Stomach smooth muscle (tissue), 2 donors: ENCODE measurements around the gene FAM3A.
A peak's percentile ranks its signal among the peaks of the same experiment; 100 is the strongest.

Source experiments
- H3K27ac ChIP-seq: one replicate; pipeline ENCODE4 v1.7.0; 2013; ENCODE audit warnings: mild to moderate bottlenecking, low read length, inconsistent platforms
- H3K27me3 ChIP-seq, 2 donors: one replicate each; pipeline ENCODE4 v1.7.0; 2013; ENCODE audit warnings: low read length in 2 of 2; ENCODE audit not compliant: insufficient read depth in 2 of 2, control insufficient read depth in 1 of 2
- H3K36me3 ChIP-seq, 2 donors: one replicate each; pipeline ENCODE4 v1.7.0; 2013; ENCODE audit warnings: low read length in 2 of 2; ENCODE audit not compliant: control insufficient read depth in 2 of 2, insufficient read depth in 2 of 2
- H3K4me1 ChIP-seq: one replicate; pipeline ENCODE4 v1.7.0; 2013; ENCODE audit warnings: low read length; ENCODE audit not compliant: control insufficient read depth, insufficient read depth
- H3K4me3 ChIP-seq, 2 donors: one replicate each; pipeline ENCODE4 v1.7.0; 2013; ENCODE audit warnings: low read length in 2 of 2
- H3K9ac ChIP-seq, 2 donors: one replicate each; pipeline ENCODE4 v1.7.0; 2013; ENCODE audit warnings: low read length in 2 of 2, mild to moderate bottlenecking in 1 of 2
- H3K9me3 ChIP-seq, 2 donors: one replicate each; pipeline ENCODE4 v1.7.0; 2013; ENCODE audit warnings: low read length in 2 of 2; ENCODE audit not compliant: control insufficient read depth in 2 of 2
- donor health status: healthy.
- donor health status: Pancreatic carcinoma.

FAM3A gene

DNA sequence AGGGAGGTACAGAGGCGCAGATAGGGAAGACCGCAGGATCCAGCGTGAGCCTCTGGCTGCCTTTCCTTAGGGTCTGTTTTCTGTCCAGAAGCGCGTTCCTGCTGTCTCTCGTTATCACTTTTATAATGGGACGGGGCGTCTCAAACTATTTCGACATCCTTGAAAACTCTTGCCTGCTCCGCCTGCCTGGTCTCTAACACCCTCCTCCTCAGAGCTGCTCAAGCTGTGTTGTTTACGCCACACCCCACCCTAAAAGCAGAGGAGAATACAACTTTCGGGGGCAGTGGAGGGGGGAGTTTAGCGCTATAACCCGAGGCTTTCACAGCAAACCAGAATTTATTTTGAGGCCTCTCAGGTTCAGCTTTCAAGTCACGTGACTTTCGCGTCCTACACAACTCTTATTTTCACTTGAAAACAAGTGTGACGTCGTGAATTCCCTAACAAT lies 646 bp upstream of the FAM3A start:
- Histone ChIP-seq H3K9me3 (no peaks in the 10 kb centered on the region), H3K4me1 (peaks cover 22% of the 10 kb centered on the region), H3K27me3 (peaks cover 0 to 6% of the 10 kb centered on the region in 2 donors), H3K36me3 (no peaks in the 10 kb centered on the region), H3K9ac (peak overlapping the region; percentile 67 to 69), H3K27ac (peak overlapping the region; percentile 90), H3K4me3 (peak overlapping the region; percentile 62 to 68)

- H3K4me1 ChIP-seq = peaks cover 22% of the 10 kb centered on the region
- peaks cover 0 to 6% of the 10 kb centered on the region in 2 donors for H3K27me3 ChIP-seq
- H3K9ac ChIP-seq = peak overlapping the region; percentile 74 to 80
- peak overlapping the region; percentile 65 to 75 for H3K4me3 ChIP-seq
- H3K27ac ChIP-seq = peak overlapping the region; percentile 80
- no peaks in the 10 kb centered on the region for H3K9me3 ChIP-seq
- no peaks in the 10 kb centered on the region for H3K36me3 ChIP-seq
Observed at GRCh38 chrX:154515090-154515965, 704 bp downstream of the FAM3A start.

DNA sequence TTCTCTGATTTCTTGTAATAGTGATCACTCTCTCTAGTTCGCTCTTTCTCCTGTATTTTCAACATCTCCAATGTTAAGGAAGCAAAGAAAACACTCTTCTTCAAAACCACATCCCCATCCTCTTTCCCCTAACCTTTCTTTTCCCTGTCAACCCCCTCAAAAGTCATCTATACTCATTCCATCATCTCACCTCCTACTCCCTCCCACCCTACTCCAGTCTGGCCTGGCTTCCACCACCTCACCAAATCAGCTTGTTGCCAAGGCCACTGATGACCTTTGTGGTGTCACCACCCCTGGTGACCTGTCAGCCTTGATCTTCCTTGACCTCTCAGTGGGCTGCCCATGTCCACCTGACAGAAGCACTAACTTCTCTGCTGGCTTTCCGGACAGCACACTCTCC lies 2.3 kb downstream of the FAM3A start:
- peaks cover 0 to 6% of the 10 kb centered on the region in 2 donors for H3K27me3 ChIP-seq
- no peak overlapping the region for H3K9ac ChIP-seq
- H3K9me3 ChIP-seq = no peaks in the 10 kb centered on the region
- H3K4me3 ChIP-seq = no peak overlapping the region
- peaks cover 0 to 3% of the 10 kb centered on the region in 2 donors for H3K36me3 ChIP-seq
- peaks cover 22% of the 10 kb centered on the region for H3K4me1 ChIP-seq
- H3K27ac ChIP-seq = no peak overlapping the region

DNA sequence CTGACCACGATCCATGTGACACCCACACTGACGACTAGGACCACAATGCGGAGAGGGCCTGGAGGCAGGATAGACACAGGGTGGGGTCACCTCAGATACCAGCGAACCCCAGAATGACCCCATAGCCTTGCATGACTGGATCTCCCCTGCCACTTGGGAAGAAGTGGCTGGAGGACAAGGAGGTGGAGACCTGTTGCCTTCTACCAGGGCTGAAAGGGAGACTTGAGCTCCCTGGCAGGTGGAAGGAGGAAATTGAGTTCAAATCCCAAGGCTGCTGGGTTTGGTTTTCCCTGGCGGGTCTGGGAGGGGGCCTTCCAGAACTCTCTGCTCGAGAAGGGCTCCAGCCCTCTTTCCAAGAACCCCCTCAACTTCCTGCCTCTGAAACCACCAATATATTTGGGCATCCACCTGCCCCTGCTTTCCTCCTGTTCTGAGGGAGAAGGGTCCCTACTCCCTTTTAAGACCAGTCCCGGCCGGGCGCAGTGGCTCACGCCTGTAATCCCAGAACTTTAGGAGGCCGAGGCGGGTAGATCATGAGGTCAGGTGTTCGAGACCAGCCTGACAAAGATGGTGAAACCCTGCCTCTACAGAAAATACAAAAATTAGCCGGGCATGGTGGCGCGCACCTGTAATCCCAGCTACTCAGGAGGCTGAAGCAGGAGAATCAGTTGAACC lies 3.0 kb downstream of the FAM3A start:
- H3K27me3 ChIP-seq = peaks cover 0 to 3% of the 10 kb centered on the region in 2 donors
- peaks cover 21% of the 10 kb centered on the region for H3K4me1 ChIP-seq
- no peak overlapping the region for H3K9ac ChIP-seq
- peaks cover 0 to 6% of the 10 kb centered on the region in 2 donors for H3K36me3 ChIP-seq
- H3K4me3 ChIP-seq = no peak overlapping the region
- H3K9me3 ChIP-seq = no peaks in the 10 kb centered on the region
- no peak overlapping the region for H3K27ac ChIP-seq

- Histone ChIP-seq H3K36me3 (peaks cover 0 to 7% of the 10 kb centered on the region in 2 donors), H3K4me1 (peaks cover 10% of the 10 kb centered on the region), H3K27me3 (no peaks in the 10 kb centered on the region), H3K9ac (no peak overlapping the region), H3K9me3 (no peaks in the 10 kb centered on the region), H3K4me3 (no peak overlapping the region), H3K27ac (no peak overlapping the region)
Observed at GRCh38 chrX:154511761-154512160, 4.3 kb downstream of the FAM3A start.

- no peaks in the 10 kb centered on the region for H3K4me1 ChIP-seq
- H3K27me3 ChIP-seq = no peaks in the 10 kb centered on the region
- H3K27ac ChIP-seq = no peak overlapping the region
- H3K4me3 ChIP-seq = no peak overlapping the region
- no peak overlapping the region for H3K9ac ChIP-seq
- peaks cover 0 to 15% of the 10 kb centered on the region in 2 donors for H3K36me3 ChIP-seq
- no peaks in the 10 kb centered on the region for H3K9me3 ChIP-seq
Observed at GRCh38 chrX:154509455-154509854, 6.6 kb downstream of the FAM3A start.

- H3K36me3 ChIP-seq = peaks cover 0 to 15% of the 10 kb centered on the region in 2 donors
- no peak overlapping the region for H3K27ac ChIP-seq
- no peak overlapping the region for H3K9ac ChIP-seq
- no peaks in the 10 kb centered on the region for H3K4me1 ChIP-seq
- no peaks in the 10 kb centered on the region for H3K9me3 ChIP-seq
- H3K4me3 ChIP-seq = no peak overlapping the region
- no peaks in the 10 kb centered on the region for H3K27me3 ChIP-seq
Observed at GRCh38 chrX:154508384-154508745, 7.7 kb downstream of the FAM3A start.

DNA sequence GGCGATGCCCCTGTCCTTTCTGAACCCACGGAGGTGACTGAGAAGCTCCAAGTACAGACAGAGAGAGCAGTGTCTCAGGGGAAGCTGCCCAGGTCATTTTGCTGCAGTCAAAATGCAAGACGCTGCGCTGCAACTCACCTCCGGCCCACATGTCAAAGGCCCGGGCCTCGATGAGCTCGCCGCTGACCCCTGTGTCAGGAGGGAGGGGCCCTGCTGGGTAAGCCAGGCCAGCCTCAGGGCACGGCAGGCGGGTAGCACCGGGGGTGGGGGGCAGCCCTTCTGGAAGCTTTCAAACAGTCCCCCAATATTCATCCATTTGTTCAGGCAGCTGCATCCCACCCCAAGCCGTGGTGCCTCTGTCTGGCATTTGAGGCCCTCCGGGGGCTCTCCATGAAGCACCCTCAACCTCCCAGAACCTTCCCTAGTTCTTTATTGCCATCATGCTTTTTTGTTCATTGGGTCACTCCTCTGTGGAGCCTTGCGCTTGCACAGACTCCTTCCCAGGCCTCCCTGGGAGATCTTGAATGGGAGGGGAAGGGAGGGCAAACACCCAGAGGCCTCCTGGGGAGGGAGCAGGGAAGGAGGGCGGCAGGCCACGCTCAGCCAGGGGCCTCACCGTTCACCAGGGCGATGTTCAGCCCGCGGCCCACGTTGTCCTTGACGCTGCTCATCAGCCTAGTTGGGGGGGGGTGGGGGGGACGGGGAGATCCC lies 8.2 kb downstream of the FAM3A start:
- Histone ChIP-seq H3K27me3 (no peaks in the 10 kb centered on the region), H3K4me3 (no peak overlapping the region), H3K4me1 (no peaks in the 10 kb centered on the region), H3K9ac (no peak overlapping the region), H3K27ac (no peak overlapping the region), H3K36me3 (peaks cover 0 to 15% of the 10 kb centered on the region in 2 donors), H3K9me3 (no peaks in the 10 kb centered on the region)

DNA sequence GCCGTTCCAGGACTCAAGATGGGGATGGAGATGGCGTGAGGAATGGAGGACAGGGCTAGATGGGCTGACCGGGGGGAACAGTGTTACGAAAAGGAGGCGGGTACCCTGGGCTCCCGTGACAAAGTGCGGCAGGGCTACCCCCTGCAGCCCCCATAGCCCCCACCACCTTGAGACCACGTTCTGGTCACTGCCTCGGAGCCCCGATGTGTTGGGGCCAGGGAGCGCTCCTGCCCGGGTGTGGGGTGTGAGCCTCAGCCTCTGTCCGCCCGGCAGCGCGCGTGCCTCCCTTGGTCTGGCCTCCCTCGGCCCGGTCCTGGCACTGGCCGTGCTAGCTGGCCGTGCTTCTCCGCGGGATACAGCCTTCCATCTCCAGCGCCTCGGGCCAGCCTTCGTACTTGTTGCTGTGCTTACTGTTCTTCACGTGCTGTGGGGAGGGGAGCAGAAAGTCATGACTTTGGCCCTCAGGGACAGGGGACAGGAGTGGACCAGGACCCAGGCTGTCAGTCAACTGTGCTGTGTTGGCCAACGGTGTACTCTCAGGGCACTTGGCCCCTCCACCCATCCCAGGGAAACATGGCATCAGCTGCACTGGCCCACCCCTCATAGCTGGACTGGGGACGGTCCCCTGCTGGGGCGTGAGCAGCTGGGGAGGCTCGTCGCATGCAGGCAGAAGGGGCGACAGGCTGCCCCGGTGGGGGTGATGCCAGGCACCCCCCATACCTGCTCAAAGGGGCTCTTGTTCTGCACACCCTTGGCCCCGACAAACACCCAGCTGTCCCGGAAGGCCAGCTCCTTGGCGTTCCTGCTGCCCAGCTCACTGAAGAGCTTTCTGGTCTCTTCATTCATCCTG lies 9.3 kb downstream of the FAM3A start:
- no peaks in the 10 kb centered on the region for H3K9me3 ChIP-seq
- no peaks in the 10 kb centered on the region for H3K4me1 ChIP-seq
- no peak overlapping the region for H3K27ac ChIP-seq
- H3K4me3 ChIP-seq = no peak overlapping the region
- no peak overlapping the region for H3K9ac ChIP-seq
- H3K27me3 ChIP-seq = no peaks in the 10 kb centered on the region
- H3K36me3 ChIP-seq = peaks cover 0 to 15% of the 10 kb centered on the region in 2 donors

DNA sequence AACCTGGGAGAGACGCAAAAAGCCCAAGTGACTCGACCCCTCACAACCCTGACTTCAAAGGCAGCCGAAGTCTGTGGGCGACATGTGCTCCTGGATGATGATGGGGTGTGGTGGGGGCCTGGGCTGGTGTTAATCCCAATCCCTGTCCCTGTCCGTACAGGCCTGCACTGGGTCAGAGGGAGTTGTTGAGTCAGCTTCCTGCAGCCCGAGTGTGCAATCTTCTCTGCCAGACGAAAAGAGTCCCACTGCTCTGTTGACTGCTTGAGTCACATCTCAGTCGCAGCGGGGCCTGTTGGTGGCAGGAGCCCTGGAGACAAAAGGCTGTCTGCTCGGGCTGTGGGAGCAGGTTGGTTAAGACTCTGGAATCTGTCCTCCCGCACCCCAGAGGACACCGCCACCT lies 10.3 kb downstream of the FAM3A start:
- Histone ChIP-seq H3K9ac (no peak overlapping the region), H3K4me3 (no peak overlapping the region), H3K4me1 (no peaks in the 10 kb centered on the region), H3K27me3 (no peaks in the 10 kb centered on the region), H3K27ac (no peak overlapping the region), H3K36me3 (peaks cover 0 to 15% of the 10 kb centered on the region in 2 donors), H3K9me3 (no peaks in the 10 kb centered on the region)
